ENCODE measurements around the gene SPG11.

GRCh38 chr15:44595656-44596510 lies 67.6 kb downstream of the SPG11 start:
- no peak for TF ChIP-seq ZBTB8A (IDR thresholded peaks at IDR 0.05; ENCODE audit: partially characterized antibody)
- no peak for TF ChIP-seq RHOXF2B (CRISPR knock-in tag; conservative IDR thresholded peaks at IDR 0.05)
- no peak for TF ChIP-seq POLR2AphosphoS5 (IDR thresholded peaks at IDR 0.05; ENCODE audit: control insufficient read depth, insufficient read depth, low read depth, low read length)
- no peak for TF ChIP-seq ZNF584 (CRISPR knock-in tag; IDR thresholded peaks at IDR 0.05; ENCODE audit: low read depth)
- no peak for TF ChIP-seq ZNF140 (CRISPR knock-in tag; IDR thresholded peaks at IDR 0.05)
- no peak for TF ChIP-seq EGR1 (conservative IDR thresholded peaks at IDR 0.05)
- TF ChIP-seq, protein P1, sequence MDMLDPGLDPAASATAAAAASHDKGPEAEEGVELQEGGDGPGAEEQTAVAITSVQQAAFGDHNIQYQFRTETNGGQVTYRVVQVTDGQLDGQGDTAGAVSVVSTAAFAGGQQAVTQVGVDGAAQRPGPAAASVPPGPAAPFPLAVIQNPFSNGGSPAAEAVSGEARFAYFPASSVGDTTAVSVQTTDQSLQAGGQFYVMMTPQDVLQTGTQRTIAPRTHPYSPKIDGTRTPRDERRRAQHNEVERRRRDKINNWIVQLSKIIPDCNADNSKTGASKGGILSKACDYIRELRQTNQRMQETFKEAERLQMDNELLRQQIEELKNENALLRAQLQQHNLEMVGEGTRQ (CRISPR knock-in tag; IDR thresholded peaks at IDR 0.05), result no peak
- no peak for TF ChIP-seq MAFG (tag; conservative IDR thresholded peaks at IDR 0.05)
- TF ChIP-seq CTCF (IDR thresholded peaks at IDR 0.05 in 2 of 3, conservative IDR thresholded peaks at IDR 0.05 in 1 of 3; ENCODE audit: insufficient read depth in 2 of 3, low read depth in 1 of 3, low read length in 3 of 3), result no peak
- TF ChIP-seq TRIM24 (IDR thresholded peaks at IDR 0.05), result no peak
- TF ChIP-seq ETV1 (tag; conservative IDR thresholded peaks at IDR 0.05; ENCODE audit: low read depth), result no peak
- TF ChIP-seq IRF2 (CRISPR knock-in tag; IDR thresholded peaks at IDR 0.05), result no peak

Measured in K562 (cell line).